Esophagus squamous epithelium (tissue), 4 donors: ENCODE data around the gene GPR183.

Experiments used
- CTCF ChIP-seq, 6 experiments: fragments of 450-650 bp in 4 of 6; fragments of 200-600 bp in 2 of 6; sonication (generic) in 2 of 6; IDR thresholded peaks; one replicate each; pipeline ENCODE4 v1.5.1; 2016 to 2019; ENCODE audit warnings: antibody characterized with exemption in 6 of 6, mild to moderate bottlenecking in 4 of 6, moderate library complexity in 4 of 6
- POLR2A ChIP-seq, 4 donors: fragments of 450-650 bp; IDR thresholded peaks; one replicate each; pipeline ENCODE4 v1.6.1; 2017; ENCODE audit warnings: antibody characterized with exemption in 4 of 4, mild to moderate bottlenecking in 4 of 4, moderate library complexity in 3 of 4

- TF ChIP-seq POLR2A (IDR thresholded peaks at IDR 0.05), result no peak
- TF ChIP-seq CTCF (IDR thresholded peaks at IDR 0.05), result no peak
Measured at GRCh38 chr13:99280166-99280565, 27.0 kb downstream of the GPR183 start.
